GM19351 (cell line): ENCODE data around the gene LSM10.

Experiments used
- ATAC-seq: cut with Tn5 transposase; IDR thresholded peaks from one replicate; pipeline ENCODE4 v1.9.1; 2021; ENCODE audit warnings: mild to moderate bottlenecking, moderate library complexity; ENCODE audit not compliant: unreplicated experiment

The LSM10 gene

DNA sequence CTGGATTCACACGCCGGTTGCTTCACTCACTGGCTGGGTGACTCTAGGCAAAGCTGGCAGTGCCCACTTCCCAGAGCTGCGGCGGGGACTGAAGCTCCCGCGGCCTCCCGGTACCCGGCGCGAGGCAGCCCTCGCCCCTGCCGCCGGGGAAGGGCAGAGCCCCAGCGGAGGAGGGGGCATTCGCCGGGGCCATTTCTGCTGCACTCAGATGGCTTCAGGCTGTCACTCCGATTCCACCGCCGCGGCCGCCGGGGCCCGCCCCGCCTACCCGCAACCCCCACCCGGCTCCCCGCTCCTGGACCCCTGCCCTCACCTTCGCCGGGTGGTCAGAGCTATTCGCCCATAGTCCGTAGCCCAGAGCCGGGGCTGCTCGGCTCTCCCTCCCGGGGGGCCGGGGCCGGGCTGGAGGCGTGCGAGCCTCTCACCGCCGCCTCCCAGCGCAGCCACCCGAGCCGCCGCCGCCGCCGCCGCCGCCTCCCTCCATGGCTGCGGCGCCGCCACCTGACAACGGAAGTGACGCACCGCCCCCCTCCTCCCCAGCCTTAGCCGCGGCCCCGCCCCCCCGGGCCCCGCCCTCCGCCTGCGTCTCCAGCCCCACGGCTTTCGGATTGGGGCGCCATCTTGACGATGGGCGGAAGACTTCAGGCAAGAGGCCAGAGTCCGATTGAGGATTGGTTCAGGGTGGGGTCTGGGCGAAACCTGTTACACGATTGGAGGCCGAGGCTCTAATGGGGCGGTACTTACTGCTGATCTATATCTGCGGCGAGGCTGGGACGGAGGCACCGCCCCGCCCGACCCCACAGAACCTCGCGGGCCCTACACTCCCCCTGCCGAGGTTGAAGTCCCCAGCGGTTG lies 12.1 kb downstream of the LSM10 start, which contains the start of gene STK40:
TSS of gene STK40 (minus strand) at position 515 of the 855 bp plus-strand sequence. CDS start 24,592 bp downstream, outside the sequence.
- ATAC-seq = peak; percentile 83

DNA sequence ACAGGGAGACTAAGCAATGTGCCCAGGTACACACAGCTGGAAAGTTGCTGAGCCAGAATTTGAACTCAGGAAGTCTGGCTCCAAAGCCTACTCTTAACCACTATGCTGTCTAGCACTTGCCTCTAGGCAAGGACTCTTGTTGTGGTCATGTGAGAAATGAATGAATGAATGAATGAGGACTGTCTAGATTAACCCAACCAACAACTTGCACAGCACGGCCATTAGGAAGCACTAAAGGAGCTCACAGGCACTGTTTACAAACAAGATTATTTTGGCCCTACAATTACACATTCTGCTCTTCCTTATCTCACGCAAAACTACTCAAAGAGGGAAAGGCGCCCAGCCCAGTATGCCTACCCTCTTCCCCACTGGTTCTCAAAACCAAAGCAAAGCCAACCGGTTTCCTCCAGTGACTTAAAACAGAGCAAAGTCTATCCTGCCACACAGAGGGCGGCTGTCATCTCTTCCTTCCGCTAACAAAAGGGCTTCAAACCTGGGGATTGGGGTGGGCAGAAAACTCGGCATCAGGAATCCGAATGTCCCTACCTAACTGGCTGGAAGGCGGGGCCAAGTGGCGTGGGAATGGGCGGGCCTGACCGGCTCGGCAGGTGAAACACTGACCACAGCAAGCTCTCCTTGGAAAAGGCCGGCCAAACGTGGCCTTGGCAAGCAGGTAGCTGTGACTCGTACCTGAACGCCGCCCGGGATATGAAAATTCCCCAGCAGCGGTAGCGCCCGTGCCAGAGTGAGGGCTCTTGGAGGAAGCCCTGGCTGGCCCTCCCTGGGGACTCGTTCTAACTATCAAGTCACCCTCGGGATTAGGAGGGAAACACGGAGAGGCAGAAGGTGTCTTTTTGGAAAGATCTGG lies 12.9 kb downstream of the LSM10 start:
- no peak for ATAC-seq

DNA sequence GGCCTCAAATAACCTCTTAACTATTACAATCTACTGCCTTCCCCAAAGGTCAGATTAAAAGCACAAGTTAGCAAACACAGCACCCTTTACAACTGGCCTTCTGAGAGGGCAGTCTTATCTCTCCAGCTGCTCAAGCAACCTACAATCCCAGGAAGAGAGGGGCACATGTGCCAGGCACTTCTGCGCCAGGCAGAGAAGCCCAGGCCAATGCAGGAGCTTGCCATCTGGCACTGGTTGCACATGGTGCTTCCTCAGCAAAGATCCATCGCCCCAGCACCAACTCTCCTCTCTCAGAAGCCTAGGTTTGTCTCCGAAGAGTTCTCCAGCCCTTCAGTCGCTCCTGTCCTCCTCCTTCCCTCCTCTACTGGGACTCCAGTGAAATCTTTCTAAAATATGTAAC lies 14.5 kb downstream of the LSM10 start:
- no peak for ATAC-seq

DNA sequence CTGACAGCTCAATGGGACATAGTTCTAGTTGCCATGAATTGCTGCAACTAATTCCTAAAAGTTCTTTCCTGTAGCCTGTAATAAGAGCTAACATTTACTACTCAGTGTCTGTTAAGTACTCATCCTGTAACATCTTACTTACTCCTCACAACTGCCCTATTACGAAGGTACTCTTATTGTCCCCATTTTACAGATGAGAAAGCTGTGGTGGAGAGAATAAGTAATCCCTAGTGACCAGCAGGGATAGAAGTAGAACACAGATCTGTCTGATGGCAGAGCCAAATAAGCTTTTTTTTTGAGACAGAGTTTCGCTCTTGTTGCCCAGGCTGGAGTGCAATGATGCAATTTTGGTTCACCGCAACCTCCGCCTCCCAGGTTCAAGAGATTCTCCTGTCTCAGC lies 15.0 kb downstream of the LSM10 start:
- ATAC-seq = no peak

DNA sequence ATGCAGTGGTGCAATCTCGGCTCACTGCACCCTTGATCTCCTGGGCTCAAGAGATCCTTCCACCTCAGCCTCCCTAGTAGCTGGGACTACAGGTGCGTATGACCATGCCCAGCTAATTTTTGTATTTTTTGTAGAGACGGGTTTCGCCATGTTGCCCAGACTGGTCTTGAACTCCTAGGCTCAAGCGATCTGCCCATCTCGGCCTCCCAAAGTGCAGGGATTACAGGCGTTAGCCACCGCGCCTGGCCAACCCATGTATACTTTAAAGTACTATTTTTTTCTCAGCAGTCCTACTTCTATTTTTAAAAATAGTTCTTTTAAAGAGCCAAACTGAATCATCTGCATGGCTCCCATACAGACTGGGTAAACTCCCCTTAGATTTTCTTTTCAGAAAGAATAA lies 15.5 kb downstream of the LSM10 start:
- ATAC-seq = no peak

DNA sequence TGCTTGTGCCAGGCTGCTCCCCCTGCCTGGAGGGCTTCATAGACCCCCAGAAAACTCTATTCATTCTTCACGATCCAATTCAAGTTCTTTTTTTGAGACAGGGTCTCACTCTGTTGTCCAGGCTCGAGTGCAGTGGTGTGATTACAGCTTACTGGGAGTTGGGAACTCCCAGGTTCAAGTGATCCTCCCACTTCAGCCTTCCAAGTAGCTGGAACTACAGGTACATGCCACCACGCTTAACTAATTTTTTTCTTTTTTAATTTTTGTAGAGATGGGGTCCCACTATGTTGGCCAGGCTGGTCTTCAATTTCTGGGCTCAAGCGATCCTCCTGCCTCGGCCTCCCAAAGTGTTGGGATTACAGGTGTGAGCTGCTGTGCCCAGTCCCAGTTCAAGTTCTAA lies 16.3 kb downstream of the LSM10 start:
- ATAC-seq = no peak

DNA sequence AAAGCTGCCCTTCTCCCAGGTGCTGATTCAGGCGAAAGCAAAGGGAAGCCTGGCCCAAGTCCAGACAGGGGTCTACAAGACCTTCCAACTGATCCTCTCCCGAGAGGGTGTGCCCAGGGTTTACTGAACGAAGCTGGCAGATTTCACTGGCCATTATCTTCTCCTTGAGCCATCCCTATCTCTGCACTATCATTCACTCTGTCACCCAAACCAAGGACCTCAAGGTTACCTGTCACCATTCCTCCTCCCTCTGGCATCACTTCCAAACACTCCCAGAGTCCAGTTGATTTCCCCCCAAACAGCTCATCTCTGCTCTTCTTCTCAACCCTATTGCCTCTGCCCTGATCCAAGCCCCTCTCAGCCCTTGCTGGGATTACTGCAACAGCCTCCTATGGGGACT lies 16.9 kb downstream of the LSM10 start:
- no peak for ATAC-seq

DNA sequence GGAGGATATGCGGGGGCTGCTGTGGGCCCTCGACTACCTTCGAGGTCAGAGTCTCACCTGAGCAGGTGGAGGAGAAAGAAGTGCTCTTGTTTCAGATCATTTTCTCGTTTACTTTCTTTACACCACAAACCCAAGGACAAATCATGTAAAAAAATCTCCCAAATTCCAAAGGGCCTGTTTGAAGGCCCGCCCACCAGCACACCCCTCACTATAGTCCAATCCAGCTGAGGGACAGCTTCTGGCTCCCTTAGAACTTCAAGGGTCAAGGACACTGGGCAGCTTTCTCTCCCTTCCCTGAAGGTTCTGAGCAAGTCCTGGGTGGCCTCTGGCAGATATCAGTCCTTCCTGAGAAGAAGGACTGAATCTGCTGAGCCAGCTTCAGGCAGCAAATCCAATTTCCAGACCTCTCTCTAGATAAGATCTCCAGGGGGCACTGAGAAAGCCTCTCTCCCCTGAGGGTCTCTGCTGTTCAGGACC lies 17.5 kb downstream of the LSM10 start:
- ATAC-seq = no peak

DNA sequence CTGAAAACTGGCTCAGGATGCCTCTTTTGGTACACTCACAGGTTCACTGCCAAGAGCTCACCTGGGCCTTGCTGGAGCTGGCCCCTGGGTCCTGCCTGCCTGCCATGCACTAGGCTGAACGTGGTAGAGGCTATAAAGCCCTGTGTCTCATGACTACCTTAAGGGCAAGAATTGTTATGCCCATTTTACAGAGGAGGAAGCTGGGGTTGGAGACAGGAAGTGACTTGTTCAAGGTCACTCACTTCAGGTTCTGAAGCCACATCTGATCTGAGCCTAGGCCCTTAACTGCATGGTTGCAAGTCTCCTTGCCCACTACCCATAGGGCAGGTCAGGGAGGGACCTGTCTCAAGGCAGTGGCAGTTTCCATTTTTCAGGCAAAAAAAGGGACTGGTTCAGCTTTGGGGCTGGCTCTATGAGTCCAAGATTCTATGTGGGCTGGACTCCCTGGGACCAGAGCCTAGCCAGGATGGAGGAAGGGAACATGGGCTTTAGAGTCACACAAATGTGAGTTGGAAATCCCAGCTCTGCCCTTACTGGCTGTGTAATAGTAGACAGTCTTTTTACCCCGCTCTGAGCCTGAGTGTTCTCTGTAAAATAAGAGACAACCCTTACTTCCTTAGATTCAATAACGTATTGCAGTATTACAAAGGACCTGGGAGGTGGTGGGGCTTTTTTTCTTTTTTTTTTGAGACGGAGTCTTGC lies 19.8 kb downstream of the LSM10 start:
- ATAC-seq = no peak

DNA sequence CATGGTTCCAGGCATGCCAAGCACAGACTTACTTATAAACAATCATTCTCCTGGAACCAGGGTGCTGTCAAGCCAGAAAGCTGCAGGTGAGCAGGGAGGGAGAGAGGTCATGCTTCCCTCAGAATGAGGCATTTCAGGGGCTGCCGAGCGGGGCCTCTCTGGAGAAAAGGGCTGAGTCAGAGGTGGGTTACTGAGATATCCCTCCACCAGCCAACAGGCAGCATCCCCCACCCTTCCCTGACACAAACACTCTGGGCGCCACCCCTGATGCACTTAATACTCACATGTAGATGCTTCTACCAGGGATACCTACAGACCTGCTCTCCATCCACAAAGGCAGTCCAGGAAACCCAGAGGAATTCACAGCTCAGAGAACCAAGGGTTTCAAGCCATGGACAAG lies 25.1 kb downstream of the LSM10 start:
- ATAC-seq = no peak

DNA sequence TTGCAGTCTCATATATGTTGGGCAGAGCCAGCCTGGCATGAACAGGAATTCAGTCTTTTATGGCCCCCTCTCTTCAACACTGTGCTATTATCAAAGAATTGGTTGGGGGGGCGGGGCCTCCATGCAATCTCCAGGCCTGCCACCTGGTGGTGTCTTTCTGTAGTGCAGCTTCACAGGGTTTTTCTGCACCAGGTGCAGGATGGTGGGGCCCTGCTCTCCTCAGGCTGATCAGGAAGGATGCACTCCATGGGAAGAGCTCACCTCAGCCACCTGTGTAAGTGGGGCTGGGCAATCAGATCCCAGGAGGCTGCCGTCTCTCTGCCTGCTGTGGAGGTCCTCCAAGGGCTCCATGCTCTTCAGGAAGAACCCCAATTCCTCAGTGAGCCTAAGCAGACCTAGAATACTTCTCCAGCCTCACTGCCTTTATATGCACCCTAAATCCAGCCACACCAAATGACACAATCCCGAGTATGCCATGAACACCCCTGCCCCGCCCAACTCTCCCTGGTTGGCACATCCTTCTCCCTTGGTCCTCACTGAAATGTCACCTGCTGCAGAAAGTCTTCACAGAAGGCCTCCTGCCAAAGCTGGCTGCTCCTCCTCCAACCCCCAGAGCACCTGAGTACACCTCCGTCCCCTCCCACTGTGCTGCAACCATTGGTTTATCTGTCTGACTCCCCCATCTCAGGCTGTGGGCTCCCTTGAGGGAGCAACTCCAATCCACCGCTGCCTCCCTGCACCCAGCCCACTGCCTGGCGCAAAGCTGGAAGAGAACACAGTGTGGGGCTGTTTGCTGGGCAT lies 28.4 kb downstream of the LSM10 start:
- ATAC-seq = peak; percentile 41

DNA sequence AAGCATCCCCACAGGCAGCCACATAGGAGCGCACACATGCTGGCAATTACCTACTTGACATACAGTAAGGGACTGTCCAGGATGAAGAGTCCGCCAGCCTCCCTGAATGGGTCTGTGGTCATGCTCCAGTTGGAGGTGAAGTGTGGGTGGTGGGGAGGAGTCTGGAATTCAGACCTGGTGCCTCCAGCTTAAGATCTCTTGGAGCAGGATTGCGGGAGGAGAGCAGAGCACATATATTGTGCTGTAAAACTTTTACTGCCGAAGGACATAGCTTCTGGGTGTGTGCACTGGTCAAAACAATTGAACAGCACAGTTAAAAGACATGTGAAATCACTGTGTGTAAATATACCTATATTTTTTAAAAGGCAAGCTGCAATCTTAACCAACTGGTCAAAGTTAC lies 29.9 kb downstream of the LSM10 start:
- no peak for ATAC-seq

DNA sequence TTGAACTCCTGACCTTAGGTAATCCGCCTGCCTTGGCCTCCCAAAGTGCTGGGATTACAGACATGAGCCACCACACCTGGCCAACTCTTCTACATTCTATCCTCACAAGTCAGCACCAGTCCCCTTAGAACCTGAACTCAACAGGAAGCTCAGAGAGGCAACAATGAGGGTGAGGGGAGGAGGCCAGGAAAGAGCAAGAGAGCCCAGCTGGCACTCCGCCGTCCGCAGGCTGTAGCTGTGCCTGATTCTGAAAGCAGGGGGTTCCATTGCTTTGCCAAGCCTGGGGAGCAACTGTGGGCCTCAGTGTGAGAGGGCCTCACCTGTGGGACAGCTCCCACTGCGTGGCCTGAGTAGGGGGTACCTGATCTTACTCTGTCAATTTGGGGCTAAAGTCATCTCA lies 30.6 kb downstream of the LSM10 start:
- no peak for ATAC-seq

DNA sequence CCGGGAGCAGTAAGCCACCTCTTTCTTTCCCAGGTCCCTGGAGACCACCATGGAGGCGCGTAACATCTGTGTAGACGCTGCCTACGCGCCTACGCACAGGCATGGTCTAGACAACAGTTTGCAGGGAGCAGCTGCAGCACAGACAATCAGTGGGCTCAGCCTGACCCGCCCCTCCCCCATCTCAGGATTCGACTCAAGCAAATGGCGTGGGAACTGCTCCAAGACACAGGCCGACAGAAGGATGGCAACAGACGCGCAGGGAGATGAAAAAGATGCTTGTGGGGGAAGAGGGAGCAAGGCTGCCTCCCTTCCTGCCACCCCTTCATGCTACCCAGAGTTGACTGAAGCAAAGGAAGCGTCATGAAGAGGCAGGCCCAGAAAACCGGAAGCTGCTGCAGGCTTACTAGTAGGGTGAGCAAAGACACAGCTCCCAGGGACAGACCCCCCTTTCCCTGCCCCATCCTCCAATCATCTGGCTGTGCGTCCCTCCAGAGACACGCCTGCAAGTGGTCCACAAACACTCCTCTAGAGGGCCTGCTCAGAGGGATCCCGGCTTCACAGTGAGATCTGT lies 31.5 kb downstream of the LSM10 start:
- no peak for ATAC-seq

DNA sequence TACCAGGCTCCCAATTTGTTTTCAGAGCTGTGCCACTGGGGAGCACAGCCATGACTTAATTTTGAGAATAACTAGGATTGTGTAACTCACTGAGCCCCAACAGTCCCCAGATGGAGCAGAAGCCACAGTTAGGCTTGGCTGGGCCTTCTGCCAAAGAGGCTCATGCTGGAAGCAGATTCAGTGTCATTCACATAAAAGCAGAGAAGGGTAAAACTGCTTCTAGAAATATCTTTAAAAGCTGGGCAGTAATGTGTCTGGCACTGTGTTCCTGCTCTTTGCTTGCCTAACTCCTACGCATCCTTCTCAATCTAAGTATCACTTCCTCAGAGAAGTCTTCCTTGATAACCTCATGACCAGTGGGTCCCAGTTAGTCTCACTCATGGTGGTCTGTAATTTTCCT lies 32.3 kb downstream of the LSM10 start:
- ATAC-seq = no peak

DNA sequence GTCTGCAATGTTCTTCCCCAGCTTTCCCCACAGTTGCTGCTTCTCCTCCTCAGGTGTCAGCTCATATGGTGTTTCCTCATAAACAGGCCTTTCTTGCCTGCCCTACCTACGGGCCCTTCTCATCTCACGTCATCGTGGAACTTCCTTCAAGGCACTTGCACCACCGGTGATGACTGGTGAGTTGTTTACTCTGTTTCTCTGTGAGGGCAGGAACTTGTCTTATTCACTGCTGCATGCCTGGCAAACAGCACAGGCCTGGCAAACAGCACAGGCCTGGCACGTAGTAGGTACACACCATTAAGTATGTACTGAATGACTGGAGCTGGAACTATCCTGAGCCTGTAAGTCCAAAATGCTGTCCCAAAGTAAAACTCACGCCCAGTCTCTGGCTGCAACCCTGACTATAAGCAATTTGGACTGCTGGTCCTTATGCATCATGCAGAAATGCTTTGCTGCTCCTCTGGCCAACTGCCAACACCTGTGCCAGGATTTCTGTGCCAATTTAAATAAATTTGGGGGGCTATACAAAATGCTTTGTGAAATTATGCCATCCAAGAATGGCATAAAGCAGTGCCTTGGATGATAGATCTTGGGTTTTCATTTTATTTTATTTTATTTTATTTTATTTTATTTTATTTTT lies 37.7 kb downstream of the LSM10 start:
- ATAC-seq = no peak

DNA sequence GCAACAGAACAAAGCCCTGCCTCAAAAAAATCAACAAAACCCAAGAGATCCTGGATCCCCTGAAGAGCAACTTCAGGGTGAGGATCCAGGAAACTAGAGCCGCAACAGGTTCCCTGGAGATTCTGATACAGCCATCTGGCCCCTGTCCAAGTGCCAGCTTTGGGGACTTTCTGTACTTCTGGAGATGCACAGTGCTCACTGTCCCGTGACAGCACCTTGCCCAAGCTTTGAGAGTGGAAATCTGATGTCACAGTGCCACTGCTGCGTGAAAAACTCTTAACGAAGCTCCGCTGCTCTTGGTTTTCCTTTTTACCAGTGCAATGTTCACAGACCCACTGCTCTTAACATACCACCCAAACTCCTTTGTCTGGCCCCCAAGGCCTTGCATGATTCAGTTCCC lies 38.3 kb downstream of the LSM10 start:
- ATAC-seq = no peak

DNA sequence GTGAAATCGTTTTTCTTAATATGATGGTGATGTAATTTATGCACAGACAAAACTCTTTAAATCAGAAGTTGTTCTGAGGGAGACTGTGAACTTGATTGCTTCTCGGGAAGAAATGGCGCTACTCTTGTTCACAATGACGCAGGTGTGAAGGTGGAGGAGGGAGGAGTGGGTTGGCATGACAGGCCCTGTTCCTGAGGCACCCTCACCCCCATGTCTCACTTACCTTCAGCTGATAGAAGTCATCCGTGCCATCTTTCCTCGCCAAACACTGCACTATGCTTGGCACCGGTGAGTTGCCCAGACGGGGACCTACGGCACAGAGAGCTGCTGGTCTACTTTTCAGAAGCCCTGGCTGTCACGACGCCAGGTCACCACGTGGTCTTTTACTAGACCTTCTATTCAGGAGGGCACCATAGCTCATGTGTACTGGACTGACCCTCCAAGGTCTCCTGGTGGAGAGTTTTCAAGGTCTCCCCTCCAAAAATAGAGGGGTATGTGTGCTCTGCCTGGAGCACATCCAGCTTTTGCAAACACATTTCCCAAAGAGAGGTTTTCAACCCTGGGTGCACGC lies 39.1 kb downstream of the LSM10 start:
- no peak for ATAC-seq

DNA sequence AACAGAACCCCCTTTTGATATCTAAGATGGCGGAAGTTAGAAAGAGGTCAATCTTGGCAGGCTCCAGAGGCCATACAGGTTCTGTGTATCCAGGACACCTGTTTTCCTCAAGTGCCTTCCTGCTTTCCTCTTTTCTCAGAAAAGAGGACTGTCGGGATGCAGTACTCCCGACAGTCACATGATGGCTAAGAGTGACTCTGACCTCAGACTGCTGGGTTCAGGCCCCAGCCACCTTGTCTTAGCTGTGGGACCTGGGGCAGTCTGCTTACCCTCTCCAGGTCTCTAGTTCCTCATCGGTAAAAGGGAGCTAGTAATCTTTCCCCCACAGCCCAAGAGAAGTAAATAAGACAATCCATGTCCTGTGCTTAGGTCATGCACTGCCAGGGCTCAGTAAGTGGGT lies 41.9 kb downstream of the LSM10 start:
- no peak for ATAC-seq
